GM12878 (cell line): ENCODE data around the gene SNX3. TPM values are rescaled to one million over a fixed set of nuclear protein-coding genes. Genes with fewer than 3 reads are reported as not detected.

Experiments
- ATF7 ChIP-seq: fragments of 450-650 bp; IDR thresholded peaks from 2 replicates; pipeline ENCODE4 v1.6.1; 2016; ENCODE audit warnings: low read depth, mild to moderate bottlenecking
- BCL11A ChIP-seq: IDR thresholded peaks from 2 replicates; pipeline ENCODE4 v1.6.1; 2011; ENCODE audit warnings: low read depth, low read length
- CHD1 ChIP-seq: IDR thresholded peaks from 2 replicates; pipeline ENCODE4 v1.6.1; 2012; ENCODE audit warnings: low read depth, low read length, improper control_type of control experiment
- CHD4 ChIP-seq: fragments of 200-600 bp; sonication (generic); IDR thresholded peaks from 2 replicates; pipeline ENCODE4 v1.6.1; 2016; ENCODE audit warnings: mild to moderate bottlenecking
- EZH2 ChIP-seq: IDR thresholded peaks from 2 replicates; pipeline ENCODE4 v1.6.1; 2012; ENCODE audit warnings: low read depth, mild to moderate bottlenecking, control low read depth, inconsistent platforms, low read length, borderline replicate concordance; ENCODE audit not compliant: control insufficient read depth
- GATAD2B ChIP-seq: fragments of 450-650 bp; conservative IDR thresholded peaks from 2 replicates; pipeline ENCODE4 v1.6.1; 2017; ENCODE audit warnings: low read depth, mild to moderate bottlenecking, moderate library complexity
- JUND ChIP-seq: IDR thresholded peaks from 2 replicates; pipeline ENCODE4 v1.6.1; 2012; ENCODE audit warnings: low read depth, mild to moderate bottlenecking, low read length, improper control_type of control experiment, moderate library complexity
- MTA2 ChIP-seq: fragments of 450-650 bp; IDR thresholded peaks from 2 replicates; pipeline ENCODE4 v1.6.1; 2016; ENCODE audit warnings: low read depth, mild to moderate bottlenecking, moderate library complexity
- NFIC ChIP-seq: IDR thresholded peaks from 2 replicates; pipeline ENCODE4 v1.6.1; 2012; ENCODE audit warnings: low read depth, mild to moderate bottlenecking, inconsistent platforms, low read length, moderate library complexity
- NFYB ChIP-seq: IDR thresholded peaks from 2 replicates; pipeline ENCODE4 v1.6.1; 2011; ENCODE audit warnings: low read depth, mild to moderate bottlenecking, low read length, improper control_type of control experiment, moderate library complexity; ENCODE audit not compliant: insufficient read depth
- PAX5 ChIP-seq: IDR thresholded peaks from 2 replicates; pipeline ENCODE4 v1.6.1; 2011; ENCODE audit warnings: low read depth, low read length, borderline replicate concordance
- PAX8 ChIP-seq: fragments of 450-650 bp; IDR thresholded peaks from 2 replicates; pipeline ENCODE4 v1.6.1; 2017; ENCODE audit warnings: mild to moderate bottlenecking, moderate library complexity
- TAF1 ChIP-seq: IDR thresholded peaks from 2 replicates; pipeline ENCODE4 v1.6.1; 2011; ENCODE audit warnings: mild to moderate bottlenecking, low read depth, low read length, borderline replicate concordance
- TCF7 ChIP-seq: IDR thresholded peaks from 2 replicates; pipeline ENCODE4 v1.6.1; 2014; ENCODE audit warnings: antibody characterized with exemption, borderline replicate concordance
- ZNF274 ChIP-seq: IDR thresholded peaks from one replicate; pipeline ENCODE4 v1.8.0; 2011; ENCODE audit not compliant: insufficient read length, insufficient read depth
- polyA plus RNA-seq, 11 experiments: library from polyadenylated mRNA; depleted of rRNA in 4 of 11; unstranded in 6 of 11; stranded (reverse) in 5 of 11; fragments of >200 nt; fragmentation: Nextera tagmentation in 4 of 11; fragmentation: Illumina TruSeq in 1 of 11; extraction: Ambion mirVana in 4 of 11; extraction: Trizol in 1 of 11; gene quantifications; 1 replicate in 1 of 11; 2 replicates in 10 of 11; pipeline versions ENCODE4 v1.2.1 to v1.2.3, GENCODE V29; 2011 to 2016; ENCODE audit warnings: inconsistent platforms in 2 of 11, missing spikeins in 2 of 11, low read depth in 1 of 11
- total RNA-seq, 4 experiments: library from RNA; depleted of rRNA in 3 of 4; stranded (reverse); fragments of >200 nt in 3 of 4; fragmentation: Illumina TruSeq in 1 of 4; extraction: Trizol in 1 of 4; gene quantifications; 2 replicates each; pipeline versions ENCODE4 v1.2.1 to v1.2.3, GENCODE V29; 2013 to 2021
- TF ChIP-seq, protein P1 (sequence below), 3 experiments: IDR thresholded peaks in 2 of 3; conservative IDR thresholded peaks in 1 of 3; 2 replicates each; pipeline ENCODE4 v1.5.1; 2011; ENCODE audit warnings: low read depth in 3 of 3, low read length in 3 of 3, mild to moderate bottlenecking in 3 of 3, control low read depth in 2 of 3, moderate library complexity in 2 of 3, inconsistent platforms in 1 of 3, mixed read lengths in 1 of 3; ENCODE audit not compliant: control insufficient read depth in 2 of 3, insufficient read depth in 1 of 3; ENCODE audit errors: extremely low read depth in 1 of 3
- TF ChIP-seq, protein P2 (sequence below): fragments of 450-650 bp; IDR thresholded peaks from 2 replicates; pipeline ENCODE4 v1.6.1; 2018; ENCODE audit warnings: mild to moderate bottlenecking, low read depth, moderate library complexity; ENCODE audit not compliant: partially characterized antibody
- TF ChIP-seq, protein P3 (sequence below): fragments of 450-650 bp; IDR thresholded peaks from 2 replicates; pipeline ENCODE4 v1.6.1; 2017; ENCODE audit warnings: mild to moderate bottlenecking, moderate library complexity
- TF ChIP-seq, protein P4 (sequence below): fragments of 450-650 bp; IDR thresholded peaks from 2 replicates; pipeline ENCODE4 v1.6.1; 2017; ENCODE audit warnings: low read depth, mild to moderate bottlenecking, moderate library complexity

Gene SNX3
- total and polyA plus RNA-seq, 10 of the 15 experiments (the other 5 are each of a cell fraction or from before 2014, with no cell fraction given) = 43.7 to 297 (median 95.6) TPM

DNA sequence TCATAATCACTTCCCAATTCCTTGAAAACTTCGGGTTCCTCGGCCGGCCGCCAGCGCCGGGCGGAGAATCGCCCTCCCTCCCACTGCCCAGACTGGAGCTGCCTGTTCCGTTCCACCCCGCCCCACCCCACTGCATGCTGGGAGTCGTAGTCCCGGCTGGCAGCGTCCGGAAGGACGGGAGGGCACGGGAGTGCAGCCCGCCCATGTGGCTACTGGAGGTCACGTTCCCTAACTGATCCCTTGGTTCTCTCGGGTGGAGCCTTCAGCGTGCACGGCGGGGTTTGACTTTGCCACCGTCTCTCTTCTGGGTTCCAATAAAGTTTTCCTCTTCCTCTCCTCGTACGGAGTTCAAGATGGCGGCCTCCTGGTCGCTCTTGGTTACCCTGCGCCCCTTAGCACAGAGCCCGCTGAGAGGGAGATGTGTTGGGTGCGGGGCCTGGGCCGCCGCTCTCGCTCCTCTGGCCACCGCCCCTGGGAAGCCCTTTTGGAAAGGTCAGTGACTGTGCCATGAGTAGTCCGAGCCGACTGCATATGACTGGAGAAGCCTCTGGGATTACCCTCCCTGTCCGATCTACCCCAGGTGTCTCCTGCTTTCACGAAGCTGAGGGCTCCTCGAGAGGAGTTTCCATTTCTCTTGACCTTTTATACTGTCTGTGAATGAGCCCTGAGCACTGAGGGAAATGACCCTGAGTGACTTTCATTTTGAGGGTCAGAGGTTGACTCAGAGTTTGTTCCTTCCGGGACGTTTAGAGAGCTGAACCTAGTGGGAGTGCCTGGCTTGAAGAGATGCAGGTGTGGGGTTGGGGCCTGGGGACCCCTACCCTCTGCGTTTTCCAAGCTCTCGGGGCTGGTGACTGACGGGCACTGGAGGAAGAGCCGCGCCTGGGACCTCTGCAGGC, 34.1 kb upstream of the SNX3 start, which contains the start of gene AFG1L (continued):
- TF ChIP-seq, protein P1, sequence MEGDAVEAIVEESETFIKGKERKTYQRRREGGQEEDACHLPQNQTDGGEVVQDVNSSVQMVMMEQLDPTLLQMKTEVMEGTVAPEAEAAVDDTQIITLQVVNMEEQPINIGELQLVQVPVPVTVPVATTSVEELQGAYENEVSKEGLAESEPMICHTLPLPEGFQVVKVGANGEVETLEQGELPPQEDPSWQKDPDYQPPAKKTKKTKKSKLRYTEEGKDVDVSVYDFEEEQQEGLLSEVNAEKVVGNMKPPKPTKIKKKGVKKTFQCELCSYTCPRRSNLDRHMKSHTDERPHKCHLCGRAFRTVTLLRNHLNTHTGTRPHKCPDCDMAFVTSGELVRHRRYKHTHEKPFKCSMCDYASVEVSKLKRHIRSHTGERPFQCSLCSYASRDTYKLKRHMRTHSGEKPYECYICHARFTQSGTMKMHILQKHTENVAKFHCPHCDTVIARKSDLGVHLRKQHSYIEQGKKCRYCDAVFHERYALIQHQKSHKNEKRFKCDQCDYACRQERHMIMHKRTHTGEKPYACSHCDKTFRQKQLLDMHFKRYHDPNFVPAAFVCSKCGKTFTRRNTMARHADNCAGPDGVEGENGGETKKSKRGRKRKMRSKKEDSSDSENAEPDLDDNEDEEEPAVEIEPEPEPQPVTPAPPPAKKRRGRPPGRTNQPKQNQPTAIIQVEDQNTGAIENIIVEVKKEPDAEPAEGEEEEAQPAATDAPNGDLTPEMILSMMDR (IDR thresholded peaks at IDR 0.05 in 2 of 3, conservative IDR thresholded peaks at IDR 0.05 in 1 of 3; ENCODE audit: control insufficient read depth in 2 of 3, extremely low read depth in 1 of 3, insufficient read depth in 1 of 3, low read depth in 3 of 3, low read length in 3 of 3) = no peak
- TF ChIP-seq, protein P2, sequence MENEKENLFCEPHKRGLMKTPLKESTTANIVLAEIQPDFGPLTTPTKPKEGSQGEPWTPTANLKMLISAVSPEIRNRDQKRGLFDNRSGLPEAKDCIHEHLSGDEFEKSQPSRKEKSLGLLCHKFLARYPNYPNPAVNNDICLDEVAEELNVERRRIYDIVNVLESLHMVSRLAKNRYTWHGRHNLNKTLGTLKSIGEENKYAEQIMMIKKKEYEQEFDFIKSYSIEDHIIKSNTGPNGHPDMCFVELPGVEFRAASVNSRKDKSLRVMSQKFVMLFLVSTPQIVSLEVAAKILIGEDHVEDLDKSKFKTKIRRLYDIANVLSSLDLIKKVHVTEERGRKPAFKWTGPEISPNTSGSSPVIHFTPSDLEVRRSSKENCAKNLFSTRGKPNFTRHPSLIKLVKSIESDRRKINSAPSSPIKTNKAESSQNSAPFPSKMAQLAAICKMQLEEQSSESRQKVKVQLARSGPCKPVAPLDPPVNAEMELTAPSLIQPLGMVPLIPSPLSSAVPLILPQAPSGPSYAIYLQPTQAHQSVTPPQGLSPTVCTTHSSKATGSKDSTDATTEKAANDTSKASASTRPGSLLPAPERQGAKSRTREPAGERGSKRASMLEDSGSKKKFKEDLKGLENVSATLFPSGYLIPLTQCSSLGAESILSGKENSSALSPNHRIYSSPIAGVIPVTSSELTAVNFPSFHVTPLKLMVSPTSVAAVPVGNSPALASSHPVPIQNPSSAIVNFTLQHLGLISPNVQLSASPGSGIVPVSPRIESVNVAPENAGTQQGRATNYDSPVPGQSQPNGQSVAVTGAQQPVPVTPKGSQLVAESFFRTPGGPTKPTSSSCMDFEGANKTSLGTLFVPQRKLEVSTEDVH = no peak
- TF ChIP-seq CHD1 (no peak), NFIC (peak; percentile 19; the same call in 1 of the 2 replicates), TCF7 (no peak), MTA2 (0 out of 2 replicates have a peak, but pooled peaks have one; percentile 21), PAX8 (no peak), GATAD2B (no peak), BCL11A (no peak), ATF7 (no peak; the same call in 1 of the 2 replicates), TAF1 (peak; percentile 48; the same call in 1 of the 2 replicates), JUND (no peak), CHD4 (no peak), ZNF274 (no peak), NFYB (no peak), PAX5 (no peak), EZH2 (no peak)
- TF ChIP-seq, protein P3, sequence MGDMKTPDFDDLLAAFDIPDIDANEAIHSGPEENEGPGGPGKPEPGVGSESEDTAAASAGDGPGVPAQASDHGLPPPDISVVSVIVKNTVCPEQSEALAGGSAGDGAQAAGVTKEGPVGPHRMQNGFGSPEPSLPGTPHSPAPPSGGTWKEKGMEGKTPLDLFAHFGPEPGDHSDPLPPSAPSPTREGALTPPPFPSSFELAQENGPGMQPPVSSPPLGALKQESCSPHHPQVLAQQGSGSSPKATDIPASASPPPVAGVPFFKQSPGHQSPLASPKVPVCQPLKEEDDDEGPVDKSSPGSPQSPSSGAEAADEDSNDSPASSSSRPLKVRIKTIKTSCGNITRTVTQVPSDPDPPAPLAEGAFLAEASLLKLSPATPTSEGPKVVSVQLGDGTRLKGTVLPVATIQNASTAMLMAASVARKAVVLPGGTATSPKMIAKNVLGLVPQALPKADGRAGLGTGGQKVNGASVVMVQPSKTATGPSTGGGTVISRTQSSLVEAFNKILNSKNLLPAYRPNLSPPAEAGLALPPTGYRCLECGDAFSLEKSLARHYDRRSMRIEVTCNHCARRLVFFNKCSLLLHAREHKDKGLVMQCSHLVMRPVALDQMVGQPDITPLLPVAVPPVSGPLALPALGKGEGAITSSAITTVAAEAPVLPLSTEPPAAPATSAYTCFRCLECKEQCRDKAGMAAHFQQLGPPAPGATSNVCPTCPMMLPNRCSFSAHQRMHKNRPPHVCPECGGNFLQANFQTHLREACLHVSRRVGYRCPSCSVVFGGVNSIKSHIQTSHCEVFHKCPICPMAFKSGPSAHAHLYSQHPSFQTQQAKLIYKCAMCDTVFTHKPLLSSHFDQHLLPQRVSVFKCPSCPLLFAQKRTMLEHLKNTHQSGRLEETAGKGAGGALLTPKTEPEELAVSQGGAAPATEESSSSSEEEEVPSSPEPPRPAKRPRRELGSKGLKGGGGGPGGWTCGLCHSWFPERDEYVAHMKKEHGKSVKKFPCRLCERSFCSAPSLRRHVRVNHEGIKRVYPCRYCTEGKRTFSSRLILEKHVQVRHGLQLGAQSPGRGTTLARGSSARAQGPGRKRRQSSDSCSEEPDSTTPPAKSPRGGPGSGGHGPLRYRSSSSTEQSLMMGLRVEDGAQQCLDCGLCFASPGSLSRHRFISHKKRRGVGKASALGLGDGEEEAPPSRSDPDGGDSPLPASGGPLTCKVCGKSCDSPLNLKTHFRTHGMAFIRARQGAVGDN = peak; percentile 32; the same call in 1 of the 2 replicates
- TF ChIP-seq, protein P4, sequence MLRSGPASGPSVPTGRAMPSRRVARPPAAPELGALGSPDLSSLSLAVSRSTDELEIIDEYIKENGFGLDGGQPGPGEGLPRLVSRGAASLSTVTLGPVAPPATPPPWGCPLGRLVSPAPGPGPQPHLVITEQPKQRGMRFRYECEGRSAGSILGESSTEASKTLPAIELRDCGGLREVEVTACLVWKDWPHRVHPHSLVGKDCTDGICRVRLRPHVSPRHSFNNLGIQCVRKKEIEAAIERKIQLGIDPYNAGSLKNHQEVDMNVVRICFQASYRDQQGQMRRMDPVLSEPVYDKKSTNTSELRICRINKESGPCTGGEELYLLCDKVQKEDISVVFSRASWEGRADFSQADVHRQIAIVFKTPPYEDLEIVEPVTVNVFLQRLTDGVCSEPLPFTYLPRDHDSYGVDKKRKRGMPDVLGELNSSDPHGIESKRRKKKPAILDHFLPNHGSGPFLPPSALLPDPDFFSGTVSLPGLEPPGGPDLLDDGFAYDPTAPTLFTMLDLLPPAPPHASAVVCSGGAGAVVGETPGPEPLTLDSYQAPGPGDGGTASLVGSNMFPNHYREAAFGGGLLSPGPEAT = 0 out of 2 replicates have a peak, but pooled peaks have one; percentile 37
